ENCODE data around the gene HSF5.

The HSF5 gene

GRCh38 chr17:58382108-58382871 lies 105.9 kb downstream of the HSF5 start:
- no peak for DNase-seq

GRCh38 chr17:58381124-58382035 lies 106.8 kb downstream of the HSF5 start:
- no peak for DNase-seq

- no peak for DNase-seq
These were observed 107.7 kb downstream of the HSF5 start for GRCh38 chr17:58380207-58381123.

GRCh38 chr17:58379511-58379824 lies 108.7 kb downstream of the HSF5 start:
- DNase-seq = no peak

- no peak for DNase-seq
These were observed 109.3 kb downstream of the HSF5 start for GRCh38 chr17:58378733-58379510.

- DNase-seq = no peak
These were observed 110.5 kb downstream of the HSF5 start for GRCh38 chr17:58377661-58378060.

GRCh38 chr17:58377093-58377601 lies 111.1 kb downstream of the HSF5 start:
- DNase-seq = no peak

GRCh38 chr17:58376472-58377000 lies 111.7 kb downstream of the HSF5 start:
- no peak for DNase-seq

GRCh38 chr17:58375811-58376210 lies 112.4 kb downstream of the HSF5 start:
- no peak for DNase-seq

- no peak for DNase-seq
These were observed 113.0 kb downstream of the HSF5 start for GRCh38 chr17:58375256-58375655.

- no peak for DNase-seq
These were observed 114.3 kb downstream of the HSF5 start for GRCh38 chr17:58373923-58374322.

GRCh38 chr17:58373003-58373402 lies 115.2 kb downstream of the HSF5 start:
- no peak for DNase-seq

- DNase-seq = no peak
These were observed 116.8 kb downstream of the HSF5 start for GRCh38 chr17:58371300-58371950.

GRCh38 chr17:58370716-58371115 lies 117.5 kb downstream of the HSF5 start:
- DNase-seq = no peak

- no peak for DNase-seq
These were observed 117.9 kb downstream of the HSF5 start for GRCh38 chr17:58370309-58370708.

Measured in DMS79 (cell line).